Gastrocnemius medialis (tissue), 4 donors: ENCODE data around the gene LRRC52. TPM values are rescaled to one million over a fixed set of nuclear protein-coding genes. Genes with fewer than 3 reads are reported as not detected.

ENCODE experiments used
- ATAC-seq, 2 donors: fragments of 150-250 bp; one replicate each; pipeline ENCODE4 v1.9.1; 2016
- DNase-seq, 2 donors: peaks; one replicate each; pipeline ENCODE4 v3.0.0-alpha.2; 2019
- H3K27ac ChIP-seq, 4 donors: fragments of 200-600 bp; sonication (generic); 1 replicate in 1 of 4; 2 replicates in 3 of 4; pipeline ENCODE4 v1.5.1; 2016 to 2018; ENCODE audit warnings: mild to moderate bottlenecking in 2 of 4, moderate library complexity in 1 of 4
- H3K27me3 ChIP-seq, 3 donors: fragments of 200-600 bp; sonication (generic) in 2 of 3; 1 replicate in 1 of 3; 2 replicates in 2 of 3; pipeline versions ENCODE4 v1.5.1 to v1.6.0; 2016 to 2019; ENCODE audit warnings: mild to moderate bottlenecking in 1 of 3, moderate library complexity in 1 of 3
- H3K36me3 ChIP-seq, 2 donors: fragments of 200-600 bp; sonication (generic) in 1 of 2; one replicate each; pipeline ENCODE4 v1.5.1; 2017 to 2018
- H3K4me1 ChIP-seq, 2 donors: fragments of 200-600 bp; sonication (generic) in 1 of 2; one replicate each; pipeline ENCODE4 v1.5.1; 2016 to 2017; ENCODE audit warnings: mild to moderate bottlenecking in 2 of 2
- H3K4me3 ChIP-seq, 4 donors: fragments of 200-600 bp; sonication (generic) in 3 of 4; 1 replicate in 1 of 4; 2 replicates in 3 of 4; pipeline ENCODE4 v1.5.1; 2016 to 2019; ENCODE audit warnings: mild to moderate bottlenecking in 2 of 4
- H3K9me3 ChIP-seq, 3 donors: fragments of 200-600 bp; sonication (generic) in 2 of 3; 1 replicate in 1 of 3; 2 replicates in 2 of 3; pipeline ENCODE4 v1.5.1; 2016 to 2019
- CTCF ChIP-seq, 5 experiments: fragments of 450-650 bp in 3 of 5; fragments of 200-600 bp in 2 of 5; sonication (generic) in 2 of 5; IDR thresholded peaks in 4 of 5; conservative IDR thresholded peaks in 1 of 5; 1 replicate in 4 of 5; 2 replicates in 1 of 5; pipeline ENCODE4 v1.5.1; 2016 to 2019; ENCODE audit warnings: antibody characterized with exemption in 5 of 5, mild to moderate bottlenecking in 3 of 5, moderate library complexity in 3 of 5
- POLR2A ChIP-seq, 2 donors: fragments of 450-650 bp; IDR thresholded peaks; one replicate each; pipeline ENCODE4 v1.6.1; 2017; ENCODE audit warnings: antibody characterized with exemption in 2 of 2, mild to moderate bottlenecking in 2 of 2, moderate library complexity in 2 of 2
- in situ Hi-C, 4 donors: fragments of 200-750 bp; cut with MboI; loops; one replicate each; pipeline versions ENCODE4 v1.15.0 to v1.8.0; 2017; ENCODE audit warnings: low sequenced_read_pairs in 4 of 4
- intact Hi-C: fragments of 100-400 bp; cut with DNase I; formaldehyde crosslinking; loops from one replicate; pipeline ENCODE4 v1.15.1; 2023; ENCODE audit warnings: low total_unique reads
- total RNA-seq, 4 donors: library from RNA; depleted of rRNA; stranded (reverse); fragments of >200 nt; gene quantifications; one replicate each; pipeline versions ENCODE4 v1.1.0 to v1.2.3, GENCODE V29; 2016

Gene LRRC52
- total RNA-seq, 4 donors from 2014 or later: 0.35 TPM; not detected in 3

GRCh38 chr1:165497069-165498013, 46.5 kb upstream of the LRRC52 start:
- intact Hi-C loops (no loop called here), in situ Hi-C loops (no loop called here)
- ATAC-seq (no peak), DNase-seq (no peak)
- Histone ChIP-seq H3K4me1 (peaks cover 14 to 16% of the 10 kb centered on the region in 2 donors), H3K27me3 (no peaks in the 10 kb centered on the region), H3K4me3 (no peak overlapping the region), H3K27ac (no peak overlapping the region), H3K9me3 (no peaks in the 10 kb centered on the region), H3K36me3 (no peaks in the 10 kb centered on the region)
- TF ChIP-seq POLR2A (IDR thresholded peaks at IDR 0.05) (no peak), CTCF (IDR thresholded peaks at IDR 0.05 in 4 of 5, conservative IDR thresholded peaks at IDR 0.05 in 1 of 5) (no peak)

- in situ Hi-C loops (loop anchor here in 1 of 4 donors (5.0 kb wide), 1 partner anchor 36 kb away; no protein-coding TSS in a partner anchor), intact Hi-C loops (loop anchor here (2.0 kb wide), 2 partner anchors 37 to 57 kb away; partner anchors contain the start of gene RXRG)
- Histone ChIP-seq H3K4me3 (no peak overlapping the region), H3K27me3 (no peaks in the 10 kb centered on the region), H3K36me3 (no peaks in the 10 kb centered on the region), H3K4me1 (peaks cover 19 to 20% of the 10 kb centered on the region in 2 donors), H3K9me3 (no peaks in the 10 kb centered on the region), H3K27ac (peak overlapping the region; percentile 81 to 89 (median 84))
- no peak for TF ChIP-seq POLR2A (IDR thresholded peaks at IDR 0.05)
- TF ChIP-seq CTCF (IDR thresholded peaks at IDR 0.05 in 4 of 5, conservative IDR thresholded peaks at IDR 0.05 in 1 of 5): no peak
- ATAC-seq (peak; percentile 98), DNase-seq (peak; percentile 87 to 91)
These were observed 42.4 kb upstream of the LRRC52 start for GRCh38 chr1:165501330-165501969.

- Histone ChIP-seq H3K27me3 (no peaks in the 10 kb centered on the region), H3K36me3 (no peaks in the 10 kb centered on the region), H3K27ac (peak overlapping the region; percentile 81 to 89 (median 84)), H3K4me1 (peaks cover 19 to 20% of the 10 kb centered on the region in 2 donors), H3K9me3 (no peaks in the 10 kb centered on the region), H3K4me3 (no peak overlapping the region)
- in situ Hi-C loops: loop anchor here in 1 of 4 donors (5.0 kb wide), 1 partner anchor 35 kb away; no protein-coding TSS in a partner anchor
- intact Hi-C loops: loop anchor here (2.0 kb wide), 3 partner anchors 29 to 57 kb away; partner anchors contain the start of gene RXRG
- ATAC-seq (peak; percentile 63 to 65), DNase-seq (peak; percentile 19 to 33)
- no peak for TF ChIP-seq POLR2A (IDR thresholded peaks at IDR 0.05)
- no peak for TF ChIP-seq CTCF (IDR thresholded peaks at IDR 0.05 in 4 of 5, conservative IDR thresholded peaks at IDR 0.05 in 1 of 5)
These were observed 41.8 kb upstream of the LRRC52 start for GRCh38 chr1:165501970-165502348.

GRCh38 chr1:165507570-165507969, 36.2 kb upstream of the LRRC52 start:
- TF ChIP-seq CTCF (IDR thresholded peaks at IDR 0.05 in 4 of 5, conservative IDR thresholded peaks at IDR 0.05 in 1 of 5) (no peak), POLR2A (IDR thresholded peaks at IDR 0.05) (no peak)
- ATAC-seq (no peak), DNase-seq (no peak)
- Histone ChIP-seq H3K9me3 (no peaks in the 10 kb centered on the region), H3K36me3 (no peaks in the 10 kb centered on the region), H3K27me3 (no peaks in the 10 kb centered on the region), H3K27ac (no peak overlapping the region), H3K4me1 (peaks cover 3 to 13% of the 10 kb centered on the region in 2 donors), H3K4me3 (no peak overlapping the region)
- in situ Hi-C loops: no loop called here
- intact Hi-C loops: no loop called here
